Measurements from ENCODE around the gene MRGPRE.
A peak's percentile ranks its signal among the peaks of the same experiment; 100 is the strongest.

The MRGPRE gene

DNA sequence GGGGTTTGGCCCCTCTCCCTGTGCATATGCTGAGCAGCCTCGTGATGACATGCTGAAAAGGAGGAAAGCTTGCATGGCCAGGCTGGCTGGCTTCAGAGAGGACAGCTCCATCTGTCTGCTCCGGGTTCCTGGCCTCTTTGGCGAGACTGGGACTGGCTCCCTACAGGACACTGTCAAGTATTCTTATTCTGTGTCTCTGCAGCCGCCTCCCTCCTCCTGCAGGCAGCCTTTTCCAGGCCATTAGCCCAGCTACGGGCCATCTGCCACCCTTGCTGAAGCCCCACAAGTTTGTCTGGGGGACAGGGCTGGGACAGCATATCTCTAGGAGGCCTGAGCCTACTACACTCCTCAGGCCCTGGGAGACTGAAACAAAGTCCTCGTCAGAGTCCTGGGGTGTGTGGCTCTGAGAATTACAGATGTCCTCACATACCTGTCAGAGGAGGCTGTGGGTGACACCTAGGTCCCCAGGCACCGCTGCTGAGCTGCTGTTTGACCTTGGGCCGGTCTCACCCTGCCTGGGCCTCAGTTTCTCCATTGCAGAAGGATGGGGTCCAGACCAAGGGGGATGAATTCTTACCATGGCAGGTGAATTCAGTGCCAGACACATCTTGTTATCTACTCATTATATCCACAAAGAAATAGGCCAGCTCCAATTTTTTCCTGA, 24.6 kb downstream of the MRGPRE start:
- DNase-seq = no peak

DNA sequence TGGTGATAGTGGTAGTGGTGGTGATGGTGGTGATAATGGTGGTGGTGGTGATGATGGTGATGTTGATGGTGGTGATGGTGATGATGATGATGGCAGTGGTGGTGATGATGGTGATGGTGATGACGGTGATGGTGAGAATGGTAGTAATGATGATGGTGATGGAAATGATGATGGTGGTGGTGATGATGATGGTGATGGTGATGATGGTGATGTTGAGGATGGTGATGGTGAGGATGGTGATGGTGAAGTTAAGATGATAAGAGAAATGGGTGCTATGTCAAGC, 25.4 kb downstream of the MRGPRE start:
- no peak for DNase-seq

DNA sequence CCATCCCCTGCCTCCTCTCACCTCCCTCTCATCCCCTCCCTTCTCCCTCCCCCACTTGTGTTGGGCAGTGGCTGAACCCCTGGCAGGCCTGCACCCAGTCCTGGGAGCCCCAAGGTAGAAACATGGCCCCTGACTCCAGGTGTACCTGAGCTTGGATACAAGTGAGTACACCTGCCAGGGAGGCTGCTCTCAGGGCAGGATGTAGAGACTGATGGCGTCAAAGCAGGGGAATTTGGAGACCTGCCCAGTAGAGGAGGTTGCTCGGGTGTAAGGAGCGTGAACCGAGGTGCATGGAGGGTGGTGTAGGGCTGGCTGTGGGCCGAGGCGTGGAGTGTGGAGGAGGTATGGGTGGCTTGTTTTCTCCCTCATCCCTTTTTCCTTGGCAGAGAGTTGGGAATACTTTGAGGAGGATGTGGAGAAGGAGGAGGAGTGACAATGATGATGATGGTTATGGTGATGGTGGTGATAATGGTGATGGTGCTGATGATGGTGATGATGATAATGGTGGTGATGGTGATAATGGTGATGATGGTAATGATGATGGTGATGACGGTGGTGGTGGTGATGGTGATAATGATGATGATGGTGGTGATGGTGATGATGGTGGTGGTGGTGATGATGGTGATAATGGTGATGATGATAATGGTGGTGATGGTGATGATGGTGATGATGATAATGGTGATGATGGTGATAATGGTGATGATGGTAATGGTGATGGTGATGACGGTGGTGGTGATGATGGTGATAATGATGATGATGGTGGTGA, 25.9 kb downstream of the MRGPRE start:
- DNase-seq = no peak

DNA sequence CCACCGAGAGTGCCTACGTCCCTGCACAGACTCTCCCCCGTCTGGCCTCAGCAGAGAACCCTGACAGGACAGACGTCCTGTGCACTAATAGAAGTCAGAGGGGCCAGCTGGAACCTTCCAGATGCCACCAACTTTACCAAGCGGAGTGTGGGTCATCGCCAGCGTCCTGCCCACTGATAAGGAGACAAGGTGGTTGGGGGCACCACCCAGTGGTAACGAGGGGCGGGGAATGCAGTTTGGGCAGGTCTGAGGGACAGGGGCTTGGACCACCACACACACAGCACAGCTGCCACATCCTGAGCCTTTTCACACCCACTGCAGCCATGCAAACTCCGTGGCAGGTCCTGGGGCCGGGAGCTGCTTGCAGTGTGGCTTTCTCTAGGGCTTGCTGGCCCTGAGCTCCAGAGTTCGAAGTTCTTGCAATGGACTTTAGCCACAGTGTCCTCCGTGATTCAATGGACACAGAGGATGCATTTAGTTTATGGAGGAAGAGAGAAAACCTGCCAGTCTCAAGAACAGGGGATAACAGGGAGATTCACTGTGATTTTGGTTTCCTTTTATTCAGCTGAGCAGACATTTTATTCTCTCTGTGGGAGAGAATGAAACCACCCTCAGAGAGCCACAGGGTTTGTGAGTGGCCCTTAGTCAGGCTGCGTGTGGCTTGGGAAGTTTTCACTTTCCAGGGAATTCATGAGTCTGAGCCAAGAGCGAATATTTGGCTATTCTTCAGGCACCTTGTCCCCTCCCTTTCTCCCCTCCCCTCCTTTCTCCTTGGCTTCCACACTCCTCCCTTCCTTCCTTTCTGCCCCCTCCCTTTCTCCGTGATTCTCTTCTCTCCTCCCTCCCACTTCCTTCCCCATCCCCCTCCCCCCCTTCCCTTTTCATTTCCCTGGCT, 26.7 kb downstream of the MRGPRE start:
- no peak for DNase-seq

GRCh38 chr11:3204141-3205015, 27.8 kb downstream of the MRGPRE start:
- DNase-seq = no peak

DNA sequence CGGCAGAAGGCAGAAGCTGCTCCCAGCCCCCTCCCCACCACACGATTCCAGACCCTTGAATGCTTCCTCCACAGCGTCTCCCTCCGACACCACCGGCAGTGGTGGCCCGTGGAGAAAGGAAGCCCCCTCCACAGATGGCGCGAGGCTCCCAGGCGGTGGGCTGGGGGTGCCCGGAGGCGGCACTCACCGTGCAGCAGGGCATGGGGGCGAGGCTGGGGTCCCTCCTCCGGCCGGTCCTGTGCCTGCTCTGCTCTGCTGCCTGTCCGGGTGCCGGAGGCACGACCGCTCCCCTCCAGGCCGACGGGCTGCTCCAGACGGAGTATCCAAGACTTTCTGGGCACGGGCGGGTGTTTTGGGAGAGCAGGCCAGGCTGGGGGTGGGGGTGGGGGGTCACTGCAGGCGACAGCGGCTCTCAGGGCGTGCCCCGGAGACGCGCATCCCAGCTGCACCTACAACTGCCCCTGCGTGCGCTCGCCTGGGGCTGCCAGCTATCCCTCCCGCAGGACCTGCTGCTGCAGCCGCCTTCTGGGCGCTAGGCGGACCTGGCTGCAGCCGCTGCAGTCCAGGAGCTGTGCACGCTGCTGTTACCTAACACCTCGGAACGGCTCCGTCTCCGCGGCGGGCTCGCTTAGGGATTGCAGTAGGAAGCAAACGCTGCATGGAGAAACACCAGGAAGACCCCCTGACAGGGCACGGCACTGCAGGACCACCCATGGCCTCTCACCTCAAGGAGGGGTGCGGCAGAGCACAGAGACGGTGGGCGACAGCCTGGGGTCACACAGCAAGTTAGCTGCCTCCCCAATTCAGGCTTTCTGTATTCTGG, 28.8 kb downstream of the MRGPRE start:
- peak; percentile 77 for DNase-seq

DNA sequence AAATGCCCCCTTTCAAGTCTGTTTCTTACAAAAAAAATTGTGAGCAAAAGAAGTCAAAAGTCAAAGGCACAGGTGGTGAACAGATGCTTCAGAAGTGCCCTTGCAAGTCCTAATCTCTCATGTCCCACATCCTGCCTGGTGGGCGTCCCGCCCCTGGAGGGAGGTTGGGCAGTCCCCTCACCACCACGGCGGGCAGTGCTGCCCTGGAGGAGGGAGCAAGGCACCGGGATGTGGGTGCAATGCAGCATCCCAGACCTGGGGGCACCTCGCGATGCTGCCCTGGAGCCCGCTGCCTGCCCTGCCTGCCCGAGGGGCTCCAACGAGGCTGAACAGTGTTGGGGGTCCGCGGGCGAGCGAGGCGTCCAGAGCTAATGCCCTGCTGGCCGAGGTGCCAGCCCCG, 29.5 kb downstream of the MRGPRE start:
- DNase-seq = no peak

- DNase-seq = no peak
These were observed 29.9 kb downstream of the MRGPRE start for GRCh38 chr11:3202305-3202704.

- no peak for DNase-seq
These were observed 30.5 kb downstream of the MRGPRE start for GRCh38 chr11:3201677-3202181.

DNA sequence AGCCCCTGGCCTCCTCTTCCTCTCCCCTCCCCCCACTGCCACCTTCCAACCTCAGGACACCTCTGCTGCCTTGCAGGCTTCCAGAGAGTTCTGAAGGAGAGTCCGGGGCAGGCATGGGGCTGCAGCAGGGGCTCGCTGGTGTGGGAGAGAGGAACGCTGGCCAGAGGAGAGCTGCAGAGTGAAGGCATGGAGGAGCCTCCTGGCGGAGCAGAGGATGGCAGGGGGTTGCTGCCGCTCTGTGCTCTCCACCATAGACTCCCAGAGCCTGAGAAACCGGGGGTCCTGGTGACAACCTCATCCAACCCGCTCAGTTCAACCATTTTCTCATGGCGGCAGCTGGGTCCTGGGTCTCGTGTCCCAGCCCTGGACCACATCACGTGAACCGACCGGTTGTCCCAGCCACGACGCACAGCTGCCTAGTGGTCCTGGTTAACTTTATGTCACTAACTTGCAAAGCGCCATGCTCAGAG, 31.1 kb downstream of the MRGPRE start:
- no peak for DNase-seq

GRCh38 chr11:3200388-3201111, 31.7 kb downstream of the MRGPRE start:
- no peak for DNase-seq

GRCh38 chr11:3199537-3200295, 32.5 kb downstream of the MRGPRE start:
- no peak for DNase-seq

- DNase-seq = no peak
These were observed 33.4 kb downstream of the MRGPRE start for GRCh38 chr11:3198815-3199214.

GRCh38 chr11:3197878-3198528, 34.2 kb downstream of the MRGPRE start:
- DNase-seq = no peak

DNA sequence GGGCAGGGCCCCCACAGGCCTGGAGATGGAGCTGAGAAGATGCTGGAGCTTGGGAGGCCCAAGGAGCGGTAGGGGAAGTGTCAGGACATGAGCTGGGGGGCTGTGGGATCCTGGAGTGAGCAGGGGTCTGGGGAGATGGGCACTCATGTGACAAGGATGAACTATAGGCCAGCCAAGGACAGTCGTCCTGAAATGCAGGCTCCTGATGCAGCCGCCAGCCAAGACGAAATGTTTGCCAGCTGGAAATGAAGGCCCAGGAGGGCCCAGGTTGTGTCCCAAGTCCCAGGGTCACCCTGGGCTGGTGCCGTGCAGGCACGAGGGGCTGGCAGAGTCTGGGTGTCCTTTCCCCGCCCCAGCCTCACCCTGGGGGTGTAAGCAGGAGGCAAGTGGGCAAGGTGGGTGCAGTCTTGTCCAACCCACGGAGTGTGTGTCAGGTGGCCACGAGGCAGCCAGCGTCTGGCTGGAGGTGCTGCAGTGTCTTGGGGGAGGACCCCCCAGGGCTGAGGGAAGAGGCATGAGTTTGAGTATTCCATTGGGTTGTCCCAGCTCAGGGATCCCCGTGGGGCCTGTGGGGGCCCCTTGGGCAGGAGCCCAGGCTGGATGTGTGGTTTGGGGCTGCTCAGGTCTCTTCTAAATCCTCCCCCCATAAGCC, 35.0 kb downstream of the MRGPRE start:
- DNase-seq = no peak

GRCh38 chr11:3196161-3197043, 35.8 kb downstream of the MRGPRE start:
- DNase-seq = peak; percentile 18

DNA sequence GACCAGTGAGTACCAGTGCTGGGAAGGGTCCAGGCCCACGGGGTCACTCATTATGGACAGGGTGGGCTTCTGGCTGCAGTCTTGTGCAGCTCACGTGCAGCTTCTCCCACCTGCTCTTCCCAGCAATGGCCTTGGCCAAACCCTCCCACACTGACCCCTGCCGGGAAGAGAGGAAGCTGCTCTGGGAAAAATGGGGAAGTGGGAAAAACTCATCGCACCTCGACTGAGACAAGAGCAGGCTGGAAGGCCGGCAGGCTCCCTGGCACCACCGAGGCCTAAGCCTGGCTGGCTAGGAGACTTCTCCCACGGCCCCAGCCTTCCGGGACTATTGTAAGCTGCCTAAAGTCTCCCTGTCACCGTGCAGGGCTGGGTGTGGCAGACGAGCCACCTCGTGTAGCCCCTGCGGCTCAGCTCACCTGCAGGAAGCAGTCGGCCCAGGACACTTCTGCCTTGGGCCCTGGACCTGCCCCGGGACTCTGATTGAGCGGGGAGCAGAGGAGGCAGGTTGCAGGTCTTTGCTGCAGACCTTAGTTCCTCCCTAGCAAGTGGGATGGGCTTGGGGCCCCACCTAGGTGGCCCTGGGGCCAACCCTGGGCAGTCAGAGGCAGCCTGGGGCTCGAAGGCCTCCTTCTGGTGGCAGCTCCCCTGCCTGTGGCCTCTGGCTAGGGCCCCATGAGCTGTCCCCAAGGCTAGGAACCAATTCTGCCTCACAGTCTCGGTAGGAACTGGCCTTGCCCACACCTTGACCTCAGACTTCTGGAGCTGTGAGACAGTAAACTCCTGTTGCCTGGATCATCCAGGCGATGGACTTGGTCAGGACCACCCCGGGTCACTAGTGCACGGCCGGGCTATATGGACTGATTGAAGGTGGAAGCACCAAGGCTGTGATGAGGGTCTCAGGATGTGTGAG, 36.7 kb downstream of the MRGPRE start:
- DNase-seq = peak; percentile 10
